ES-I3 (cell line): ENCODE measurements around the gene SLC7A9.
"Not testable (repeated sequence)": the region's sequence is repeated elsewhere in the genome, so short reads cannot be mapped to it uniquely, and the experiment has no call there.

Source experiments
- H3K36me3 ChIP-seq: 2 replicates; pipeline ENCODE4 v1.6.1; 2013; ENCODE audit warnings: mild to moderate bottlenecking, low read length, control low read depth, moderate library complexity; ENCODE audit not compliant: insufficient read depth
- H3K4me1 ChIP-seq: 2 replicates; pipeline ENCODE4 v1.6.1; 2013; ENCODE audit warnings: mild to moderate bottlenecking, control low read depth, low read length; ENCODE audit not compliant: insufficient read depth
- H3K9ac ChIP-seq: 2 replicates; pipeline ENCODE4 v1.6.1; 2013; ENCODE audit warnings: low read depth, mild to moderate bottlenecking, low read length, moderate library complexity
- H3K9me3 ChIP-seq: 2 replicates; pipeline ENCODE4 v1.6.1; 2013; ENCODE audit warnings: mild to moderate bottlenecking, low read length, moderate library complexity; ENCODE audit not compliant: control insufficient read depth, insufficient read depth

Gene SLC7A9

DNA sequence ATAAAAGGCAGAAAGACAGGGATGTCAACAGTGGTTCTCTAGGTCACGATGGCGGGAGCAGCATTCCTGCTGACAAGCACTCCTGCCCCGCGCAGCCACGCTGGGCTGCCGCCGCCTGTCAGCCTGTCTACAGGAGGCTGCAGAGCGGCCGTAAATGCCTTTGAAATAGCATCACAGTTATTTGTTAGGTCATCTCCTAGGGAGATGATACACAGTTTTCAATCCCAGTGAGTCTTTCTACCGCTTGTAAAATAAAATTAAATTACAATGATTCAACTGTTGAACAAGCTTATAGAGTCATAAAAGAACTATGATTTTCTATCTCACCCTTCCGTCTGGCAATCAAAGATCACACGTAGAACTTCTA, 7.3 kb upstream of the SLC7A9 start:
- Histone ChIP-seq H3K9ac (no peak overlapping the region), H3K9me3 (no peaks in the 10 kb centered on the region), H3K36me3 (no peaks in the 10 kb centered on the region; the same call in 1 of the 2 replicates), H3K4me1 (no peaks in the 10 kb centered on the region)

DNA sequence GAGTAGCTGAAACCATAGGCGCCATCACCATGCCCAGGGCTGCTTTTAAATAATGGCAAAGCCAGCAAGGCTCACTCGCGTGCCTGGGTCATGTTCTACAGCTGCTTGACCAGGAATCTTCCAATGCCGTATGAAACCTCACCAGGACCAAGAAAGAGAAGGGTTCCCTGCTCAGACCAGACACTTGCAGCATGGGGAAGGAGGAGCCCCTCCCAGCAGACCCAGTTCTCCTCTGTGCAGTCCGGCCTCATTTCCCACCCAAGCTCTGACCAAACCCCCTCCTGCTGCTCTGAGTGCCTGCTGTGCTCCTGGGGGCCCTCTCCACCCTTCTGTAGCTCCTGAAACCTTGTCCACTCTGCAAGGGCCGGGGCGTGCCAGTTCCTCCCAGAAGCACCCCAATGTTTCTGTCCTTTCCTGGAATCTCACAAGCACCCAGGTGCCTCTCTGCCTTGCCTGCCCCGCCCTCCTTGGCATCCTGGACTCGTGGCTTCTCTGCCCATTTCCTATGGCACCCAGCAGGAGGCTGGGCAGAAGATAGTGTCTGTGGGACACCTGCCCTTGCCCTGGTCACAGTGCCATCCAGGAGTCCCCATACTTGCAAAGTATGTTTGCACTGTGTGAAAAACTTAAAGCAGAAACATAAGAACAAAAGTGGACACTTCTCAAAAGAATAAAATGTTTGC, 6.8 kb upstream of the SLC7A9 start:
- Histone ChIP-seq H3K4me1 (no peaks in the 10 kb centered on the region), H3K9ac (no peak overlapping the region), H3K9me3 (no peaks in the 10 kb centered on the region), H3K36me3 (no peaks in the 10 kb centered on the region; the same call in 1 of the 2 replicates)

DNA sequence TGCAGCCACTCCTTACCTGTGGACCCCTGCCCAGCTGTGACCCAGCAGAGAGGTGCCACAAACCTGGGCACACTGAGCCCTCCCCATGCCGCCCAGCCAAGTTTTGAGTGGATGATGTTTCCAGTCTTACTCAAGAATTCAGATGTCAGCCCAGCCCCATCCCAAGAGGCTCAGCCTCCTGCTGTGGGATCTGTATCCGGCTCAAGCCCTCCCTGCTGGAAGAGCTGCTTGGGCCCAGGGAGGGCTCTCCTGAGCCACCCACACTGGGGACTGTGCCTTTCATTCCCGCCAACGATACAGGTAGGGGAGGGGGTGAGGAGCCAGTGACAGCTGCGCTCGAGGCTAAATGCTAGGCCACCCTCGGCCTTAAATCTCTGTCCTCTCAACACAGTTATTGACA, 5.9 kb upstream of the SLC7A9 start:
- H3K9me3 ChIP-seq, result no peaks in the 10 kb centered on the region
- H3K4me1 ChIP-seq, result 0 out of 2 replicates have a peak, but pooled peaks cover under 1% of the 10 kb centered on the region
- no peaks in the 10 kb centered on the region; the same call in 1 of the 2 replicates for H3K36me3 ChIP-seq
- H3K9ac ChIP-seq, result no peak overlapping the region

DNA sequence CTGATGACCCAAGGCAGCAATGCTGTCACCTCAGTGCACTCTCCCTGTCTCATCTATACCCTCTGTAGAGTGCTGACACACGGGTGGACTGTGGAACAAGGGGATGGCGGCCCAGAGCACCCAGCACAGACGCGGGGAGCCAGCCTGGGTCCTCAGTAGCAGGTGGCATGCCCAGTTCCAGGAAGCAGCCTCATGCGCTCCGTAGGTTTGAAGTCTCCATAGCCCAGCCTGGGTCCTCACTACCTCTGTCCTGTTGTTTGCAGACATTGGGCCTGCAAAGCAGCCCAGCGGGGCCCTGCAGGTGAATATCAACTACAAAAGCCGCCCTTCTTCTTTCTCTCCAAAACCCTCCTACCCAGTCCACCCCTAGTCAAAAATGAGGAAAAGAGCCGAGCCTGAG, 5.0 kb upstream of the SLC7A9 start:
- Histone ChIP-seq H3K9me3 (no peaks in the 10 kb centered on the region), H3K4me1 (peaks cover 6% of the 10 kb centered on the region; the same call in 1 of the 2 replicates), H3K9ac (no peak overlapping the region), H3K36me3 (no peaks in the 10 kb centered on the region; the same call in 1 of the 2 replicates)

- Histone ChIP-seq H3K36me3 (no peaks in the 10 kb centered on the region; the same call in 1 of the 2 replicates), H3K4me1 (peaks cover 6% of the 10 kb centered on the region; the same call in 1 of the 2 replicates), H3K9ac (no peak overlapping the region), H3K9me3 (no peaks in the 10 kb centered on the region)
These were observed 3.8 kb upstream of the SLC7A9 start for GRCh38 chr19:32873247-32873959.

DNA sequence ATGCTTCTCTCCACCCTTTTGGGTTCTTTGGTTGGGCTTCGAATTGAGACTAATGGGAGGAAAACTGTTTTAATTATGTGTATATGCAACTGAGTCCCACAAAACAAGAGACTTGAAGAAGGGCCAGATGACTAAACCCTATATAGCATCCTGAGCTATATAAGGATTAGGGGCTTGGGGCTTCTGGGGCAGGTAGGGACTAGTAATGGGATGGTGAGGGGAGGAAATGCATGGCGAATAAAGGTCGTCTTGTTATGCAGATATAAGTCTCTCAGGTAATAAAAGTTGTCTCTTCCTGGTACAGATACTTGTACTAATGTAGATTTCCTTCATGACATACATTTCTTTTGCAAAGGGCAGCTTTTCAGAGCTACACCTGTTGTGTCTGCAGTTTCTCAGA, 2.8 kb upstream of the SLC7A9 start:
- no peaks in the 10 kb centered on the region; the same call in 1 of the 2 replicates for H3K36me3 ChIP-seq
- no peak overlapping the region for H3K9ac ChIP-seq
- H3K9me3 ChIP-seq, result no peaks in the 10 kb centered on the region
- peaks cover 6% of the 10 kb centered on the region; the same call in 1 of the 2 replicates for H3K4me1 ChIP-seq

DNA sequence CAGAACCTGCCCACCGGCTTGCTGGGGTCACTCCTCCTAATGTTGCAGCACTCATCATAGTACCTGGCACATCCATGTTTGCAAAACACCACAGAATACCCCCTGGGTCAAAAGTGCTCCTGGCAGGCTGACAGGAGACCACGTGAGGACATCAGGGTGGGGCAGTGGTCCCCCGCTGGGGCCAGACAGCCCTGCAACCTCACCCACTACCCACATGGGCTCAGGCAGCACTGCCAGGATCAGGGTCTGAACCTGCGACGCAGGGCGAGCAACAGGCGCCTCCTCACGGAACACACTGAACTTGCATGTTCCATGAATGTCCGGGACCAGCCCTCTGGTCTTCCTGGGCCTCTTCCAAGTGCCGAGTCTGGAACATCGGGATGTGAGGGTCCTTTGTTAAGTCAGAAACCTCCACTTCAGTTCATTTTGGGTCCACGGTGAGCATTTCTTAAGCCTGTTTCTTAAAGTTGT, 1.4 kb upstream of the SLC7A9 start:
- Histone ChIP-seq H3K9ac (no peak overlapping the region), H3K9me3 (no peaks in the 10 kb centered on the region), H3K36me3 (no peaks in the 10 kb centered on the region; the same call in 1 of the 2 replicates), H3K4me1 (peaks cover 6% of the 10 kb centered on the region; the same call in 1 of the 2 replicates)

GRCh38 chr19:32869966-32870573, 503 bp upstream of the SLC7A9 start:
- peaks cover 6% of the 10 kb centered on the region; the same call in 1 of the 2 replicates for H3K4me1 ChIP-seq
- H3K36me3 ChIP-seq, result no peaks in the 10 kb centered on the region; the same call in 1 of the 2 replicates
- H3K9ac ChIP-seq, result no peak overlapping the region
- H3K9me3 ChIP-seq, result no peaks in the 10 kb centered on the region

DNA sequence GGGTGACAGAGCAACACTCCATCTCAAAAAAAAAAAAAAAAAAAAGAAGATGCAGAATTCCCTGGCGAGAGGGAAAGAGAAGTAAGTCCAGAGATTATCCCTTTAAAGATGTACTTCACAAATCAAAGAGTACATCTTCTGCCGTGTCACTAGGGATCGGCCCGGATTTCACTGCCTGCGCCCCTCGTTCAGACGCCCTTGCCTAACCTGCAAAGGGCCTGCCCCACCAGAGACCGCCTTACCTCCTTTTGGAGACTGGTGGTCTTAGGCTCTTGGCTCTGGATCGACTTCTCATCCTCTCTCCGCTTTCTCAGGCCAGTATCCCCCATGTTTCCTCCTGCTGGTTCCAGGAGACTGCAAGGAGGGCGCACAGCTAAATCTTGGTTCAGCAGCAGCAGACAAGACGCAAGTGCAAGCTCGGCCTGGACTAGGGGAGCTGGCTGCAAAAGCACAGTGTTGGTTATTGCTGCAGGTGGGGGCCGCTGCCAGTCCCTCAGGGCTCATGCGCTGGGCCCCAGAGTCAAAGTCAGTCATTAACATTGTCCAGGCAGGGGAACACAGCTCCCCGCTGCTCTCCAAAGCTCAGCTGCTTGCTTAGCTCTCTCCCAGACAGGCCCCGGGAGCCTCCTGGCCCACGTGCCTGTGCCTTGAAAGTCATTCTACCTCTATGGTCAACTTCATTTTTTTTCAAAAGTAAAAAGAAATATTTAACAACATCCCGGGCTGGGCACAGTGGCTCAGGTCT, 1.2 kb downstream of the SLC7A9 start:
- no peak overlapping the region for H3K9ac ChIP-seq
- H3K36me3 ChIP-seq, result no peaks in the 10 kb centered on the region
- no peaks in the 10 kb centered on the region for H3K9me3 ChIP-seq
- peaks cover 6% of the 10 kb centered on the region; the same call in 1 of the 2 replicates for H3K4me1 ChIP-seq

DNA sequence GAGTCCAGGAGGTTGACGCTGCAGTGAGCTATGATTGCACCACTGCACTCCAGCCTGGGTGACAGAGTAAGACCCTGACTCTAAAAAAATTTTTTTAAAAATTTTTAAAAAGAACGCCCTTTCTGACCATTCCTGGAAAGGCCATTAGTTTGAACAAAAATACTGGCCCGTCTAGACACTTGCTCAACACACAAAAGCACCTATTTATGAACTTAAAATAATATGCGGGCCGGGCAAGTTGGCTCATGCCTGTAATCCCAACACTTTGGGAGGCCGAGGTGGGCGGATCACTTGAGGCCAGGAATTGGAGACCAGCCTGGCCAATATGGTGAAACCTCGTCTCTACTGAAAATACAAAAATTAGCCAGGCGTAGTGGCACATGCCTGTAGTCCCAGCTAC, 2.1 kb downstream of the SLC7A9 start:
- H3K9ac ChIP-seq, H3K36me3 ChIP-seq, H3K4me1 ChIP-seq, H3K9me3 ChIP-seq: not testable (repeated sequence)

DNA sequence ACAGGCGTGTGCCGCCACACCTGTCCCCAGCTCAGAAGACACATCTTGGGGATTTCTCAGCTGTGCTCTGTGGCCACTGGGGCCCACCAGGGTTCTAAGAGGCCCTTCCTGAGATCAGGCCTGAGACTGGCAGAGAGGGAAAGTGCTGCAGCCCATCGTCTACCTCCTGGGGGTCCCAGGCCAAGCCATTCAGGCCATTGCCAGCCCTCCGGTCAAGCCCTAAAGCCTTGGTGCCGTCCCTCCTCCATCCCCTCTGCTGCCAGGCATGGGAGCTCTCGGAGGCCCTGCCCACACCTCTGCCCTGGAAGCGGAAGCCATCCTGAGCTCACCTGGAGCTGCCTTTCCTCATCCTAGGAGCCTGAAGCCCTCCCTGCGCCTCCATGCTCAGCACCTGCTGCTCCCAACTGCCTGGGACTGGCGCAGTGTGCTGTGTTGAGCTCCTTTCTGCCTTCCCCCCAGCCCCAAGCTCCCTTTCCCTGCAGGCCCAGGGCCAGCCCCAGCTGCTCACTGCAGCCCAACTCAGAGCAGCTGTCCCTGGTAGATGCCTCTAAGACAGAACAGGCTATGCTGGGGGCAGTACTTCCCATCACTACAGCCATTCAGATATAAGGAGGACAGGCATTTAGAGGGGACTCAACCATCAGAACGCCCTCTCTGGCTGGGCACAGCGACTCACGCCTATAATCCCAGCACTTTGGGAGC, 2.9 kb downstream of the SLC7A9 start:
- H3K9ac ChIP-seq, result no peak overlapping the region
- H3K4me1 ChIP-seq, result peaks cover 6% of the 10 kb centered on the region; the same call in 1 of the 2 replicates
- no peaks in the 10 kb centered on the region for H3K36me3 ChIP-seq
- no peaks in the 10 kb centered on the region for H3K9me3 ChIP-seq

DNA sequence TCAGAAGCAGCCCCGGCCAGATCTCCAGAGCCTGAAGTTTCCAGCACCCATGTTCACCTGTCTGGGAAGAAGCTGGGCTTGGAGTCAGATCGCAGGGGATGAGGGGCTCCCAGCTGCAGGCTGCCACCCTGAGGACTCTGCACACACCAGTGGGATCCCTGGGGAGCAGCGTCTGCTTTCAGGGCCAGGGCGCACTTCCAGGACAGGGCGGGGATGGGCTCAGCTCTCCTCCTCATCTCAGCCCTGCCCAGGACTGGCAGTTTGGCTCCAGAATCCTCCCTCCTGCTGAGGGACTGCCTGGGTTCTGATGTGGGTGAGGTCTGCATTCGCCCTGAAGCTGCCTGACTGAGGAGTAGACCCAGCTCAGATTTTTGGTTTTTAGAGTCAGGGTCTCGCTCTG, 3.5 kb downstream of the SLC7A9 start:
- Histone ChIP-seq H3K9ac (no peak overlapping the region), H3K4me1 (peaks cover 6% of the 10 kb centered on the region; the same call in 1 of the 2 replicates), H3K9me3 (no peaks in the 10 kb centered on the region), H3K36me3 (no peaks in the 10 kb centered on the region)

GRCh38 chr19:32865326-32865725, 4.2 kb downstream of the SLC7A9 start:
- Histone ChIP-seq H3K36me3 (no peaks in the 10 kb centered on the region), H3K9me3 (no peaks in the 10 kb centered on the region), H3K9ac (no peak overlapping the region), H3K4me1 (peaks cover 4% of the 10 kb centered on the region; the same call in 1 of the 2 replicates)
